WTC11 (cell line): ENCODE data around the gene TTC39A. TPM values are rescaled to one million over a fixed set of nuclear protein-coding genes. Genes with fewer than 3 reads are reported as not detected.

ENCODE experiments used
- ATAC-seq: fragments of 200-7000 bp; cut with Tn5 transposase; 2 replicates; pipeline ENCODE4 v1.10.0; 2021; ENCODE audit warnings: mild to moderate bottlenecking, moderate library complexity
- CTCF ChIA-PET: fragments of 300-600 bp; sonication (Branson Sonifier 250); formaldehyde crosslinking; loops from one replicate; lab custom pipeline; 2021; ENCODE audit warnings: antibody characterized with exemption; lab: Charles Lee
- POLR2A ChIA-PET: fragments of 350-600 bp; sonication (Branson Sonifier 250); formaldehyde crosslinking; loops from one replicate; lab custom pipeline; 2021; ENCODE audit warnings: antibody characterized with exemption; lab: Charles Lee
- DNase-seq: peaks from one replicate; pipeline ENCODE4 v3.0.0; 2021; ENCODE audit warnings: low spot score
- H3K27ac Mint-ChIP-seq: 2 replicates; pipeline ENCODE4 v1.8.0; 2021; ENCODE audit warnings: mixed read lengths
- H3K27me3 Mint-ChIP-seq: 2 replicates; pipeline ENCODE4 v1.8.0; 2021; ENCODE audit warnings: low read depth, mild to moderate bottlenecking, moderate library complexity, mixed read lengths
- H3K36me3 Mint-ChIP-seq: 2 replicates; pipeline ENCODE4 v1.8.0; 2021; ENCODE audit warnings: mixed read lengths
- H3K4me1 Mint-ChIP-seq: 2 replicates; pipeline ENCODE4 v1.8.0; 2022; ENCODE audit warnings: mixed read lengths
- H3K4me3 Mint-ChIP-seq: 2 replicates; pipeline ENCODE4 v1.8.0; 2021; ENCODE audit warnings: mild to moderate bottlenecking, moderate library complexity, mixed read lengths
- H3K9me3 Mint-ChIP-seq: 2 replicates; pipeline ENCODE4 v1.8.0; 2021; ENCODE audit warnings: mixed read lengths
- CBFB ChIP-seq: sonication (generic); formaldehyde crosslinking; IDR thresholded peaks from 2 replicates; pipeline ENCODE4 v1.8.1; 2022; ENCODE audit warnings: mild to moderate bottlenecking, low read depth, missing genetic modification reagents
- CREM ChIP-seq: sonication (generic); formaldehyde crosslinking; IDR thresholded peaks from 2 replicates; pipeline ENCODE4 v1.8.1; 2022; ENCODE audit warnings: mild to moderate bottlenecking, missing genetic modification reagents, moderate library complexity
- ELF4 ChIP-seq: sonication (generic); formaldehyde crosslinking; IDR thresholded peaks from 2 replicates; pipeline ENCODE4 v1.8.1; 2022; ENCODE audit warnings: low read depth, mild to moderate bottlenecking, moderate library complexity, missing genetic modification reagents
- FOXK1 ChIP-seq: sonication (generic); formaldehyde crosslinking; IDR thresholded peaks from 2 replicates; pipeline ENCODE4 v1.8.0; 2022; ENCODE audit warnings: mild to moderate bottlenecking, moderate library complexity, missing genetic modification reagents
- FOXP4 ChIP-seq: sonication (generic); formaldehyde crosslinking; IDR thresholded peaks from 2 replicates; pipeline ENCODE4 v1.8.0; 2022; ENCODE audit warnings: mild to moderate bottlenecking, missing genetic modification reagents
- IRF2 ChIP-seq: sonication (generic); formaldehyde crosslinking; IDR thresholded peaks from 2 replicates; pipeline ENCODE4 v1.8.0; 2022; ENCODE audit warnings: low read depth, missing genetic modification reagents, borderline replicate concordance
- MXD4 ChIP-seq: fragments of 250-450 bp; sonication (Bioruptor Pico); IDR thresholded peaks from 2 replicates; pipeline ENCODE4 v1.8.0; 2021; ENCODE audit warnings: mild to moderate bottlenecking, moderate library complexity, borderline replicate concordance
- NFE2L1 ChIP-seq: sonication (generic); formaldehyde crosslinking; IDR thresholded peaks from 2 replicates; pipeline ENCODE4 v1.8.1; 2023; ENCODE audit warnings: missing genetic modification reagents
- NR2C2 ChIP-seq: sonication (generic); formaldehyde crosslinking; IDR thresholded peaks from 2 replicates; pipeline ENCODE4 v1.8.0; 2022; ENCODE audit warnings: mild to moderate bottlenecking, missing genetic modification reagents
- NR3C1 ChIP-seq: sonication (generic); formaldehyde crosslinking; conservative IDR thresholded peaks from 2 replicates; pipeline ENCODE4 v1.8.1; 2023; ENCODE audit warnings: low read depth, mild to moderate bottlenecking, missing genetic modification reagents
- SMAD4 ChIP-seq: sonication (generic); formaldehyde crosslinking; IDR thresholded peaks from 2 replicates; pipeline ENCODE4 v1.8.0; 2022; ENCODE audit warnings: mild to moderate bottlenecking, missing genetic modification reagents
- SP1 ChIP-seq: sonication (generic); formaldehyde crosslinking; conservative IDR thresholded peaks from 2 replicates; pipeline ENCODE4 v1.8.1; 2022; ENCODE audit warnings: missing genetic modification reagents
- TCF7 ChIP-seq: sonication (generic); formaldehyde crosslinking; IDR thresholded peaks from 2 replicates; pipeline ENCODE4 v1.8.0; 2022; ENCODE audit warnings: mild to moderate bottlenecking, low read depth, missing genetic modification reagents, moderate library complexity
- TEAD4 ChIP-seq: sonication (generic); formaldehyde crosslinking; IDR thresholded peaks from 2 replicates; pipeline ENCODE4 v1.8.0; 2022; ENCODE audit warnings: mild to moderate bottlenecking, missing genetic modification reagents
- ZBTB43 ChIP-seq: sonication (generic); formaldehyde crosslinking; IDR thresholded peaks from 2 replicates; pipeline ENCODE4 v1.8.1; 2023; ENCODE audit warnings: mild to moderate bottlenecking, missing genetic modification reagents
- total RNA-seq: library from RNA; stranded (reverse); gene quantifications from 3 replicates; pipeline ENCODE4 v1.2.3, GENCODE V29; 2021
- TF ChIP-seq, protein P1 (sequence below): sonication (generic); formaldehyde crosslinking; IDR thresholded peaks from 2 replicates; pipeline ENCODE4 v1.8.1; 2023; ENCODE audit warnings: mild to moderate bottlenecking, missing genetic modification reagents, borderline replicate concordance
- TF ChIP-seq, protein P2 (sequence below): sonication (generic); formaldehyde crosslinking; IDR thresholded peaks from 2 replicates; pipeline ENCODE4 v1.8.1; 2022; ENCODE audit warnings: mild to moderate bottlenecking, moderate library complexity, missing genetic modification reagents
- TF ChIP-seq, protein P3 (sequence below): fragments of 250-450 bp; sonication (Bioruptor Pico); conservative IDR thresholded peaks from 2 replicates; pipeline ENCODE4 v1.9.0; 2021; ENCODE audit warnings: mild to moderate bottlenecking
- TF ChIP-seq, protein P4 (sequence below): sonication (generic); formaldehyde crosslinking; IDR thresholded peaks from 2 replicates; pipeline ENCODE4 v1.8.1; 2023; ENCODE audit warnings: mild to moderate bottlenecking, missing genetic modification reagents, moderate library complexity

Gene TTC39A
- total RNA-seq, 1 experiment from 2014 or later = 3.4 TPM

GRCh38 chr1:51289676-51290488, 40.5 kb downstream of the TTC39A start:
- H3K27ac Mint-ChIP-seq = no peak overlapping the region
- ATAC-seq (no peak), DNase-seq (no peak)
- ChIA-PET POLR2A (no interaction called here), CTCF (no interaction called here)
- no peaks in the 10 kb centered on the region for H3K9me3 Mint-ChIP-seq
- no peaks in the 10 kb centered on the region for H3K36me3 Mint-ChIP-seq
- TF ChIP-seq, protein P1, sequence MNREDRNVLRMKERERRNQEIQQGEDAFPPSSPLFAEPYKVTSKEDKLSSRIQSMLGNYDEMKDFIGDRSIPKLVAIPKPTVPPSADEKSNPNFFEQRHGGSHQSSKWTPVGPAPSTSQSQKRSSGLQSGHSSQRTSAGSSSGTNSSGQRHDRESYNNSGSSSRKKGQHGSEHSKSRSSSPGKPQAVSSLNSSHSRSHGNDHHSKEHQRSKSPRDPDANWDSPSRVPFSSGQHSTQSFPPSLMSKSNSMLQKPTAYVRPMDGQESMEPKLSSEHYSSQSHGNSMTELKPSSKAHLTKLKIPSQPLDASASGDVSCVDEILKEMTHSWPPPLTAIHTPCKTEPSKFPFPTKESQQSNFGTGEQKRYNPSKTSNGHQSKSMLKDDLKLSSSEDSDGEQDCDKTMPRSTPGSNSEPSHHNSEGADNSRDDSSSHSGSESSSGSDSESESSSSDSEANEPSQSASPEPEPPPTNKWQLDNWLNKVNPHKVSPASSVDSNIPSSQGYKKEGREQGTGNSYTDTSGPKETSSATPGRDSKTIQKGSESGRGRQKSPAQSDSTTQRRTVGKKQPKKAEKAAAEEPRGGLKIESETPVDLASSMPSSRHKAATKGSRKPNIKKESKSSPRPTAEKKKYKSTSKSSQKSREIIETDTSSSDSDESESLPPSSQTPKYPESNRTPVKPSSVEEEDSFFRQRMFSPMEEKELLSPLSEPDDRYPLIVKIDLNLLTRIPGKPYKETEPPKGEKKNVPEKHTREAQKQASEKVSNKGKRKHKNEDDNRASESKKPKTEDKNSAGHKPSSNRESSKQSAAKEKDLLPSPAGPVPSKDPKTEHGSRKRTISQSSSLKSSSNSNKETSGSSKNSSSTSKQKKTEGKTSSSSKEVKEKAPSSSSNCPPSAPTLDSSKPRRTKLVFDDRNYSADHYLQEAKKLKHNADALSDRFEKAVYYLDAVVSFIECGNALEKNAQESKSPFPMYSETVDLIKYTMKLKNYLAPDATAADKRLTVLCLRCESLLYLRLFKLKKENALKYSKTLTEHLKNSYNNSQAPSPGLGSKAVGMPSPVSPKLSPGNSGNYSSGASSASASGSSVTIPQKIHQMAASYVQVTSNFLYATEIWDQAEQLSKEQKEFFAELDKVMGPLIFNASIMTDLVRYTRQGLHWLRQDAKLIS = no peak
- no peak for TF ChIP-seq NFE2L1 (CRISPR knock-in tag)
- H3K27me3 Mint-ChIP-seq = no peaks in the 10 kb centered on the region
- peaks cover 4% of the 10 kb centered on the region for H3K4me1 Mint-ChIP-seq
- no peak overlapping the region for H3K4me3 Mint-ChIP-seq

DNA sequence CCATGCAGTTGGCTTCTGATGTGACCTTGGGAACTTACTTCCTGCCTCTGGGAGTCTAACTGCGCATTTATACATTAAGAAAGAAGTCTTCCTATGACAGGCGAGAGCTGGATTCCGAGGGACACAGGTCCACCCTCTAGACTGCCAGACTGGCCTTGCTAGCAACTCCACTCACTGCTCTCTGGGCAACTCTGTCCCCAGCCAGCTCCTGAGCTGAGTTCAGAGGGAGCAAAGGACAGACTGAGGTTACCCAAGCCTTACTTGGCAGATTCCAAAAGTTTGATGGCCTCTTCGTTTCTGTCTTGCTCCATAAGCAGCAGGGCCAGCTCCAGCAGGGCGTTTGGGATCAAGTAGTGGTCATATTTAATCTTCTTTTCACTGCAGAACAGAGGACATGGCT, 41.8 kb downstream of the TTC39A start:
- TF ChIP-seq, protein P2, sequence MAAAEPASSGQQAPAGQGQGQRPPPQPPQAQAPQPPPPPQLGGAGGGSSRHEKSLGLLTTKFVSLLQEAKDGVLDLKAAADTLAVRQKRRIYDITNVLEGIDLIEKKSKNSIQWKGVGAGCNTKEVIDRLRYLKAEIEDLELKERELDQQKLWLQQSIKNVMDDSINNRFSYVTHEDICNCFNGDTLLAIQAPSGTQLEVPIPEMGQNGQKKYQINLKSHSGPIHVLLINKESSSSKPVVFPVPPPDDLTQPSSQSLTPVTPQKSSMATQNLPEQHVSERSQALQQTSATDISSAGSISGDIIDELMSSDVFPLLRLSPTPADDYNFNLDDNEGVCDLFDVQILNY = no peak
- TF ChIP-seq NFE2L1 (CRISPR knock-in tag) (no peak), TCF7 (no peak), ELF4 (CRISPR knock-in tag) (no peak), SMAD4 (CRISPR knock-in tag) (no peak)
- ATAC-seq = no peak
- CTCF ChIA-PET = interaction anchor here (3.1 kb wide), 1 partner anchor 8 kb away, joined by 31 read pairs; no protein-coding TSS in a partner anchor
- Mint-ChIP-seq H3K27me3 (no peaks in the 10 kb centered on the region), H3K4me1 (peaks cover 4% of the 10 kb centered on the region), H3K36me3 (no peaks in the 10 kb centered on the region), H3K4me3 (no peak overlapping the region), H3K27ac (no peak overlapping the region), H3K9me3 (no peaks in the 10 kb centered on the region)
- DNase-seq = no peak
- POLR2A ChIA-PET = no interaction called here

GRCh38 chr1:51287966-51288365, 42.4 kb downstream of the TTC39A start:
- H3K27ac Mint-ChIP-seq = no peak overlapping the region
- no peaks in the 10 kb centered on the region for H3K27me3 Mint-ChIP-seq
- H3K4me3 Mint-ChIP-seq = no peak overlapping the region
- DNase-seq = no peak
- H3K9me3 Mint-ChIP-seq = no peaks in the 10 kb centered on the region
- CTCF ChIA-PET = interaction anchor here (1.0 to 3.1 kb wide), 2 partner anchors 8 to 25 kb away, joined by 4 to 31 read pairs; no protein-coding TSS in a partner anchor
- no peak for ATAC-seq
- POLR2A ChIA-PET = interaction anchor here (0.5 kb wide), 1 partner anchor 707 kb away, joined by 4 read pairs; no protein-coding TSS in a partner anchor
- H3K4me1 Mint-ChIP-seq = peaks cover 4% of the 10 kb centered on the region
- H3K36me3 Mint-ChIP-seq = no peaks in the 10 kb centered on the region
- TF ChIP-seq MXD4 (CRISPR knock-in tag) = no peak
- TF ChIP-seq, protein P3, sequence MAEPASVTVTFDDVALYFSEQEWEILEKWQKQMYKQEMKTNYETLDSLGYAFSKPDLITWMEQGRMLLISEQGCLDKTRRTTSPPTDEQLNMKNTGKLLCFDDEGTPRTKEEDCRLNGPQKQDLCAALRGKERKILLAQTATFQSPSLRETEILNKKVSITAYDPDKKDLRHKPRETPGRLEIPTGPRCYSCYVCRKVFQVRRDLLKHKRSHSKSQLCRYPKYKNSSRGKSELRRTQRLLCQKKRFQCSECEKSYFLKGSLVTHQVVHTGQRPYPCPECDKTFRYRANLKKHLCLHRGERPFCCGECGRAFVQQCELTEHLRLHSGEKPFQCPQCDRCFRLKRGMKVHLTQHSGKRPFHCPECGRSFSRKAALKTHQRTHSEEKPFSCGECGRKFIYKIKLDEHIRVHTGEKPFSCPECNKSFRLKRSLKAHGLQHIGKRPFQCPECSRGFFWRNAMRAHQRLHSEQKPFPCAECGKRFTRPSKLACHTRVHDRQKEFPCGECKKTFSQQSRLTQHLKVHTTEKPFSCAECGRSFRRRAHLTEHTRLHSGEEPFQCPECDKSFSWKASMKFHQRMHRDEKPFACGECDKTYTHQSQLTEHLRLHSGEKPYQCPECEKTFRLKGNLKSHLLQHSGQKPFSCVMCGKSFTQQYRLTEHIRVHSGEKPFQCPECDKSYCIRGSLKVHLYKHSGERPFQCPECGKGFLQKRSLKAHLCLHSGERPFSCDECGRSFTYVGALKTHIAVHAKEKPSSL = no peak
- TF ChIP-seq CREM = no peak
- TF ChIP-seq NR3C1 (CRISPR knock-in tag) = no peak
- TF ChIP-seq FOXK1 (CRISPR knock-in tag) = no peak
- TF ChIP-seq FOXP4 (CRISPR knock-in tag) = no peak
- TF ChIP-seq, protein P4, sequence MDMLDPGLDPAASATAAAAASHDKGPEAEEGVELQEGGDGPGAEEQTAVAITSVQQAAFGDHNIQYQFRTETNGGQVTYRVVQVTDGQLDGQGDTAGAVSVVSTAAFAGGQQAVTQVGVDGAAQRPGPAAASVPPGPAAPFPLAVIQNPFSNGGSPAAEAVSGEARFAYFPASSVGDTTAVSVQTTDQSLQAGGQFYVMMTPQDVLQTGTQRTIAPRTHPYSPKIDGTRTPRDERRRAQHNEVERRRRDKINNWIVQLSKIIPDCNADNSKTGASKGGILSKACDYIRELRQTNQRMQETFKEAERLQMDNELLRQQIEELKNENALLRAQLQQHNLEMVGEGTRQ = no peak
- no peak for TF ChIP-seq CBFB
- no peak for TF ChIP-seq NR2C2 (CRISPR knock-in tag)
- TF ChIP-seq TEAD4 (CRISPR knock-in tag) = no peak
- no peak for TF ChIP-seq SP1 (CRISPR knock-in tag)
- TF ChIP-seq IRF2 = no peak
- no peak for TF ChIP-seq ZBTB43
